Nephron progenitor cell (in vitro differentiated cells): ENCODE measurements around the gene TTC9.

ENCODE experiments used
- DNase-seq: peaks from one replicate; pipeline ENCODE4 v3.0.0; 2021
- H3K27ac Mint-ChIP-seq: 2 replicates; pipeline ENCODE4 v1.8.0; 2021; ENCODE audit warnings: mild to moderate bottlenecking, moderate library complexity, mixed read lengths
- H3K27me3 Mint-ChIP-seq: 2 replicates; pipeline ENCODE4 v1.8.0; 2021; ENCODE audit warnings: mild to moderate bottlenecking, low read depth, mixed read lengths; ENCODE audit not compliant: poor library complexity
- H3K36me3 Mint-ChIP-seq: 2 replicates; pipeline ENCODE4 v1.8.0; 2021; ENCODE audit warnings: low read depth, mixed read lengths
- H3K4me1 Mint-ChIP-seq: 2 replicates; pipeline ENCODE4 v1.8.0; 2021; ENCODE audit warnings: mixed read lengths
- H3K4me3 Mint-ChIP-seq: 2 replicates; pipeline ENCODE4 v1.8.0; 2021; ENCODE audit warnings: mild to moderate bottlenecking, moderate library complexity, mixed read lengths
- H3K9me3 Mint-ChIP-seq: 2 replicates; pipeline ENCODE4 v1.8.0; 2021; ENCODE audit warnings: mild to moderate bottlenecking, moderate library complexity, mixed read lengths
- CTCF ChIP-seq: fragments of 200-600 bp; sonication (generic); IDR thresholded peaks from 2 replicates; pipeline ENCODE4 v1.5.0; 2021; ENCODE audit warnings: antibody characterized with exemption

TTC9 gene

GRCh38 chr14:70655110-70655826 lies 13.6 kb downstream of the TTC9 start:
- no peak overlapping the region for H3K27ac Mint-ChIP-seq
- no peak for DNase-seq
- H3K4me1 Mint-ChIP-seq, result peaks cover 11% of the 10 kb centered on the region
- peaks cover 11% of the 10 kb centered on the region for H3K27me3 Mint-ChIP-seq
- H3K9me3 Mint-ChIP-seq, result no peaks in the 10 kb centered on the region
- H3K4me3 Mint-ChIP-seq, result no peak overlapping the region
- no peaks in the 10 kb centered on the region for H3K36me3 Mint-ChIP-seq
- no peak for TF ChIP-seq CTCF

GRCh38 chr14:70658899-70659298 lies 17.2 kb downstream of the TTC9 start:
- no peak for DNase-seq
- TF ChIP-seq CTCF, result no peak
- H3K9me3 Mint-ChIP-seq, result no peaks in the 10 kb centered on the region
- peaks cover 11% of the 10 kb centered on the region for H3K4me1 Mint-ChIP-seq
- H3K27me3 Mint-ChIP-seq, result peaks cover 3% of the 10 kb centered on the region
- H3K36me3 Mint-ChIP-seq, result no peaks in the 10 kb centered on the region
- H3K27ac Mint-ChIP-seq, result no peak overlapping the region
- no peak overlapping the region for H3K4me3 Mint-ChIP-seq

- TF ChIP-seq CTCF, result no peak
- Mint-ChIP-seq H3K9me3 (no peaks in the 10 kb centered on the region), H3K36me3 (no peaks in the 10 kb centered on the region), H3K27me3 (peaks cover 6% of the 10 kb centered on the region), H3K27ac (no peak overlapping the region), H3K4me1 (peaks cover 1% of the 10 kb centered on the region), H3K4me3 (no peak overlapping the region)
- DNase-seq, result no peak
These were observed 19.5 kb downstream of the TTC9 start for GRCh38 chr14:70660967-70661893.

- TF ChIP-seq CTCF, result no peak
- H3K9me3 Mint-ChIP-seq, result no peaks in the 10 kb centered on the region
- no peak overlapping the region for H3K4me3 Mint-ChIP-seq
- peaks cover 6% of the 10 kb centered on the region for H3K27me3 Mint-ChIP-seq
- no peak overlapping the region for H3K27ac Mint-ChIP-seq
- H3K36me3 Mint-ChIP-seq, result no peaks in the 10 kb centered on the region
- no peak for DNase-seq
- no peaks in the 10 kb centered on the region for H3K4me1 Mint-ChIP-seq
These were observed 20.4 kb downstream of the TTC9 start for GRCh38 chr14:70662080-70662479.

- no peaks in the 10 kb centered on the region for H3K36me3 Mint-ChIP-seq
- no peak overlapping the region for H3K27ac Mint-ChIP-seq
- H3K27me3 Mint-ChIP-seq, result peaks cover 6% of the 10 kb centered on the region
- TF ChIP-seq CTCF, result no peak
- H3K4me1 Mint-ChIP-seq, result no peaks in the 10 kb centered on the region
- H3K9me3 Mint-ChIP-seq, result no peaks in the 10 kb centered on the region
- DNase-seq, result no peak
- no peak overlapping the region for H3K4me3 Mint-ChIP-seq
These were observed 21.1 kb downstream of the TTC9 start for GRCh38 chr14:70662816-70663215.
